Astrocyte (in vitro differentiated cells and primary cell): ENCODE data around the gene OGN.

Experiments
- EZH2 ChIP-seq: IDR thresholded peaks from 2 replicates; pipeline ENCODE4 v1.6.1; 2012; ENCODE audit warnings: mild to moderate bottlenecking, low read length, inconsistent platforms; ENCODE audit not compliant: insufficient read depth
- TF ChIP-seq, protein P1 (sequence below): IDR thresholded peaks from 2 replicates; pipeline ENCODE4 v1.5.1; 2011; ENCODE audit warnings: low read depth, mild to moderate bottlenecking, inconsistent platforms, low read length, moderate library complexity; ENCODE audit not compliant: insufficient read depth

- TF ChIP-seq, protein P1, sequence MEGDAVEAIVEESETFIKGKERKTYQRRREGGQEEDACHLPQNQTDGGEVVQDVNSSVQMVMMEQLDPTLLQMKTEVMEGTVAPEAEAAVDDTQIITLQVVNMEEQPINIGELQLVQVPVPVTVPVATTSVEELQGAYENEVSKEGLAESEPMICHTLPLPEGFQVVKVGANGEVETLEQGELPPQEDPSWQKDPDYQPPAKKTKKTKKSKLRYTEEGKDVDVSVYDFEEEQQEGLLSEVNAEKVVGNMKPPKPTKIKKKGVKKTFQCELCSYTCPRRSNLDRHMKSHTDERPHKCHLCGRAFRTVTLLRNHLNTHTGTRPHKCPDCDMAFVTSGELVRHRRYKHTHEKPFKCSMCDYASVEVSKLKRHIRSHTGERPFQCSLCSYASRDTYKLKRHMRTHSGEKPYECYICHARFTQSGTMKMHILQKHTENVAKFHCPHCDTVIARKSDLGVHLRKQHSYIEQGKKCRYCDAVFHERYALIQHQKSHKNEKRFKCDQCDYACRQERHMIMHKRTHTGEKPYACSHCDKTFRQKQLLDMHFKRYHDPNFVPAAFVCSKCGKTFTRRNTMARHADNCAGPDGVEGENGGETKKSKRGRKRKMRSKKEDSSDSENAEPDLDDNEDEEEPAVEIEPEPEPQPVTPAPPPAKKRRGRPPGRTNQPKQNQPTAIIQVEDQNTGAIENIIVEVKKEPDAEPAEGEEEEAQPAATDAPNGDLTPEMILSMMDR: no peak
- TF ChIP-seq EZH2: no peak
Observed at GRCh38 chr9:92342825-92343488, 61.4 kb downstream of the OGN start.
